Brain microvascular endothelial cell (primary cell): ENCODE measurements around the gene ENSA.
"Not testable (repeated sequence)": the region's sequence is repeated elsewhere in the genome, so short reads cannot be mapped to it uniquely, and the experiment has no call there.

Experiments
- DNase-seq: peaks from one replicate; pipeline ENCODE4 v3.0.0-alpha.2; 2020
- H3K27ac ChIP-seq: fragments of 250-450 bp; sonication (Bioruptor Pico); 2 replicates; pipeline ENCODE4 v1.5.1; 2020; ENCODE audit warnings: mild to moderate bottlenecking, moderate library complexity
- H3K27me3 ChIP-seq: fragments of 250-450 bp; sonication (Bioruptor Pico); replicated peaks from 2 replicates; pipeline ENCODE4 v1.5.1; 2020; ENCODE audit warnings: mild to moderate bottlenecking
- H3K36me3 ChIP-seq: fragments of 250-450 bp; sonication (Bioruptor Pico); replicated peaks from 2 replicates; pipeline ENCODE4 v1.5.1; 2020; ENCODE audit warnings: mild to moderate bottlenecking
- H3K4me3 ChIP-seq: 2 replicates; pipeline ENCODE4 v1.5.1; 2011; ENCODE audit warnings: low read depth, mild to moderate bottlenecking, control low read depth, low read length, moderate library complexity
- in situ Hi-C: cut with HindIII; loops from 2 replicates; pipeline ENCODE4 v1.10.0; 2017; ENCODE audit warnings: low sequenced_read_pairs, low pct_ligation_motif_present
- TF ChIP-seq, protein P1 (sequence below): IDR thresholded peaks from 2 replicates; pipeline ENCODE4 v1.5.1; 2011; ENCODE audit warnings: low read depth, mild to moderate bottlenecking, moderate library complexity, low read length, control low read depth, inconsistent platforms; ENCODE audit errors: missing control alignments

The ENSA gene

DNA sequence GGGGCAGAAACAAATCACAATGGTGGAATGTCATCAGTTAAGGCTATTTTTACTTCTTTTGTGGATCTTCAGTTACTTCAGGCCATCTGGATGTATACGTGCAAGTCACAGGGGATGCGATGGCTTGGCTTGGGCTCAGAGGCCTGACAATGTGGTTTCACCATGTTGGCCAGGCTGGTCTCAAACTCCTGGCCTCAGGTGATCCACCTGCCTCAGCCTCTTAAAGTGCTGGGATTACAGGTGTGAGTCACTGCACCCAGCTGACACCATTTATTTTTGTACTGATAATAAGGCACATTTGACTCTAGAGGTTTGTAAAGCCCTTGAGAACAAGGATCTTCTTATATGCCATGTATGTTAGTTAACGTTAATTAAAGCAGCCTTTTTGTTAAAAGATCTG lies 48.4 kb downstream of the ENSA start:
- H3K27ac ChIP-seq, in situ Hi-C loops, DNase-seq, H3K27me3 ChIP-seq, H3K4me3 ChIP-seq: not testable (repeated sequence)
- peaks cover 34% of the 10 kb centered on the region for H3K36me3 ChIP-seq

DNA sequence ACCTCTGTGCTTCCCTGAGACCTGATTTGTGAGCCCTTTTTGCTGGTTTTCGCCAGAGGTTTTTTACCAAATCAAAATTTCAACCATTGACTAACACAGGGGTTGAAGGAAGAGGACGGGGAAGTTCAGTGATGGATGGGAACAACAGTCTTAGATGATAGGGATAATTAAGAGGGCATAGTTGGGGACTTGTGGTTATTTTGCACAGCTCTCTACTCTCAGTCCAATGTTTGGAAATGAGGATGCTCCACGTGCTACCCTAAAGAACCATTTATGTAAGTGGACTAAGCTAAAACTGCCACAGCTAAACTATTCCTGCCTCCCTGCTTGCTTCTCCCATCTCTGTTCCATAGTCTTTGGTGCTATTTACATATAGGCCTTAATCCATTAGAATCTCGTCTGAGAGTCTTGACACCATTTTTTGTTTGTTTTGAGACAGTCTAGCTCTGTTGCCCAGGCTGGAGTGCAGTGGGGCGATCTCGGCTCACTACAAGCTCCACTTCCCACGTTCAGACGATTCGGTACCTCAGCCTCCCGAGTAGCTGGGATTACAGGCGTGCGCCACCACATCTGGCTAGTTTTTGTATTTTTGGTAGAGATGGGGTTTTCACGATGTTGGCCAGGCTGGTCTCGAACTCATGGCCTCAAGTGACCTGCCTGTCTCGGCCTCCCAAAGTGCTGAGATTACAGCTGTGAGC lies 49.3 kb downstream of the ENSA start:
- H3K27me3 ChIP-seq, result no peaks in the 10 kb centered on the region
- in situ Hi-C loops, result no loop called here
- TF ChIP-seq, protein P1, sequence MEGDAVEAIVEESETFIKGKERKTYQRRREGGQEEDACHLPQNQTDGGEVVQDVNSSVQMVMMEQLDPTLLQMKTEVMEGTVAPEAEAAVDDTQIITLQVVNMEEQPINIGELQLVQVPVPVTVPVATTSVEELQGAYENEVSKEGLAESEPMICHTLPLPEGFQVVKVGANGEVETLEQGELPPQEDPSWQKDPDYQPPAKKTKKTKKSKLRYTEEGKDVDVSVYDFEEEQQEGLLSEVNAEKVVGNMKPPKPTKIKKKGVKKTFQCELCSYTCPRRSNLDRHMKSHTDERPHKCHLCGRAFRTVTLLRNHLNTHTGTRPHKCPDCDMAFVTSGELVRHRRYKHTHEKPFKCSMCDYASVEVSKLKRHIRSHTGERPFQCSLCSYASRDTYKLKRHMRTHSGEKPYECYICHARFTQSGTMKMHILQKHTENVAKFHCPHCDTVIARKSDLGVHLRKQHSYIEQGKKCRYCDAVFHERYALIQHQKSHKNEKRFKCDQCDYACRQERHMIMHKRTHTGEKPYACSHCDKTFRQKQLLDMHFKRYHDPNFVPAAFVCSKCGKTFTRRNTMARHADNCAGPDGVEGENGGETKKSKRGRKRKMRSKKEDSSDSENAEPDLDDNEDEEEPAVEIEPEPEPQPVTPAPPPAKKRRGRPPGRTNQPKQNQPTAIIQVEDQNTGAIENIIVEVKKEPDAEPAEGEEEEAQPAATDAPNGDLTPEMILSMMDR, result no peak
- no peak for DNase-seq
- peak overlapping the region; percentile 79 for H3K27ac ChIP-seq
- peaks cover 42% of the 10 kb centered on the region for H3K36me3 ChIP-seq
- peak overlapping the region; percentile 45 for H3K4me3 ChIP-seq

DNA sequence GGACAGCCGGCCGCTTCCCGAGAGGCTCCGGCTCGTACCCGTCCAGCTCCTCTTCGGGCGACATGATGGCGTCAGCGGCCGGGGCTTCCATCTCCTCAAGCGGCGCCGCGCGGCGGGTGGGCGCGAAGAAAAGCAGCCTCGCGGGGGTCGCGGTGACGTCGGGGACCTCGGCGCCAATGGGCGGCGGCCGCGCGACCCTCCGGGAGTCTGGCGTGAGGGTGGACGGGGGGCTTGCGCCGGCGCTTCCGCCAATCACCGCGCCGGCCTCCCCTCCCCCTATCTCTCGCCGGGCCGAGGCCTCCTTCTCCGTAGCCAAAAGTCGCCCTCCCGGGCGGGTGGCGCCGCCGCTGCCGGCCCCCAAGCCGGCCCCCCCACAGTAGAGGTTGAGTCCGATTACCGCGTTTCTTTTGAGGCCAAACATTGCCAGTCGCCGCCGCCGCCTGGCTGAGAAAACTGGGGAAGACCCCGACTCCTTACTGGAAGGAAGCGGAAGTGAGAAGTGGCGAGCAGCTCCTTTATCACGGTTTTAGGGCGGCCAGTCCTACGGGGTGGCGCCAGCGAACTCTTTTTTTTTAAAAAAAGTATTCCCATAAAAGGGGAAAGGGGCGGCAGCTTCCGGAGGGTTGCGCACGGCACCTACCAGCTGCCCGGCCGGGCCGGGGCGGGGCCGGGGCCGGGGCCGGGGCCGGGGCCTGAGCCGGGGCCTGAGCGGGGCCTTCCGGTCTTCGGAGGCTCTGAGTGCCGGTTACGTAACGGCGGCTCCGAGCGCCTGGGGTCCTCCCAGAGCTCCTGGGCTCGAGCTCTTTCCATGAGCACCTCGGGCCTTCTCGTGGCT lies 50.1 kb downstream of the ENSA start, which contains the start of gene MCL1:
Gene MCL1, minus strand, starts transcription at position 501 of the 835 bp plus-strand sequence. Its CDS starts 80 bp downstream, at position 421.
- TF ChIP-seq, protein P1, result peak; percentile 20
- H3K36me3 ChIP-seq, result peaks cover 50% of the 10 kb centered on the region
- peak within 1 kb of the TSS; percentile 100 for H3K4me3 ChIP-seq
- DNase-seq, result peak; percentile 94
- no peaks in the 10 kb centered on the region for H3K27me3 ChIP-seq
- in situ Hi-C loops, result no loop called here
- peak within 1 kb of the TSS; percentile 97 for H3K27ac ChIP-seq

DNA sequence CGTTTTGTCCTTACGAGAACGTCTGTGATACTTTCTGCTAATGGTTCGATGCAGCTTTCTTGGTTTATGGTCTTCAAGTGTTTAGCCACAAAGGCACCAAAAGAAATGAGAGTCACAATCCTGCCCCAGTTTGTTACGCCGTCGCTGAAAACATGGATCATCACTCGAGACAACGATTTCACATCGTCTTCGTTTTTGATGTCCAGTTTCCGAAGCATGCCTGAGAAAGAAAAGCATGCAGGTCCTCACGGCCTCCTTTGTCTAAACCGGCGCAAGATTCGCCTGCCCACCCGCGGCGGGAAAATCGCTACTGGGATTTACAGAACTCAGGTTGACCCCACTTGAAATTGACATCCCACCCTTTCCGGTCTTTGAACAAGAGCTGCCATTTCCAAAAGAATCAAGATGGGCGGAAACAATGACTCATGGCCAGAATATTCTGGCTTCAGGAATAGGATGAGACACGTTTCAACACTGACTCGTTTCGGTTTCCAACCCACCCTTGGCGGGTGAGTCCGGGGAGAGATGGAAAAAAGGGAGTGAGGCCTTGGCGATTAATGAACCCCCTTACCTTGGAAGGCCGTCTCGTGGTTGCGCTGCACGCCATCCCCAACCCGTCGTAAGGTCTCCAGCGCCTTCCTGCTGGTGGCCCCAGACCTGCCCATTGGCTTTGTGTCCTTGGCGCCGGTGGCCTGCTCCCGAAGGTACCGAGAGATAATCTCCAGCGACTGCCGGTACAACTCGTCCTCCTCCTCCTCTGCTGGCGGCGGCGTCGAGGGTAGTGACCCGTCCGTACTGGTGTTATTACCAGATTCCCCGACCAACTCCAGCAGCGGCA lies 50.9 kb downstream of the ENSA start:
- Histone ChIP-seq H3K4me3 (peak overlapping the region; percentile 100), H3K27ac (peak overlapping the region; percentile 97), H3K36me3 (peaks cover 57% of the 10 kb centered on the region), H3K27me3 (no peaks in the 10 kb centered on the region)
- DNase-seq, result peak; percentile 82
- in situ Hi-C loops, result no loop called here
- TF ChIP-seq, protein P1, result no peak

DNA sequence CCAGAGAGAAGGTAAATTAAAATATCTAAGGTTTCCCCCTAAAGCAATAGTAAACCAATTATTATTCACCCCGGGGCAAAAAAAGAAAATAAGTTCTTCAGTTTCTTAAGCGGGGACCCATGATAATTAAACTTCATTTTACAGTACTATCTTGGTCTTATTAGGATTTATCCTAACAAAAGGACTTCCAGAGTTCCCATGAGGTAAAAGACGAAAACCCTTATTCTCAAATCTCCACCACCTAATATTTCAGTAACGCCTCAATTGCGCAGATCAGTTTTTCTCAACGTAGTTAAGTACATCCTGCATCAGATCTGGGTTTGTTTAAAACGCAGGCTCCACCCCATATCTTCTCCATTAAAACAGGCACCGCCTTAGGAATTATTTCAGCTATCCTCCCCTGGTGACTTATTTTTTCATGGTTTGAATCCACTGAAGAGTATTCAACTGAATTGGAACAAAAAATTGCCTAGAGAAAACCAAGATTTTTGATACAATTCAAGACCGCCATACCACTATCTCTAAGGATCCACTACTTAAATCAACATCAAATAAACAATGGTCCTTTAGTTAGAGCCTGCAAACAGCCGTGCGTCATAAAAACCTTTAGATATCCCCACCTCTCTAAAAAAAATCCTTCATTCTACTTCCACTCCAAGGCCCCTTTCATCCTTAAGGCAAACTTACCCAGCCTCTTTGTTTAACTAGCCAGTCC lies 51.7 kb downstream of the ENSA start:
- peak overlapping the region; percentile 100 for H3K4me3 ChIP-seq
- in situ Hi-C loops, result no loop called here
- TF ChIP-seq, protein P1, result no peak
- no peaks in the 10 kb centered on the region for H3K27me3 ChIP-seq
- peak overlapping the region; percentile 97 for H3K27ac ChIP-seq
- DNase-seq, result peak; percentile 35
- H3K36me3 ChIP-seq, result peaks cover 65% of the 10 kb centered on the region
